ENCODE data around the gene PRADC1. TPM values are rescaled to one million over a fixed set of nuclear protein-coding genes. Genes with fewer than 3 reads are reported as not detected.

PRADC1 gene
- total RNA-seq, 1 experiment from 2014 or later: 18.6 TPM

- H3K4me3 ChIP-seq (ENCODE audit: low read depth in 2 of 2, low read length in 2 of 2): no peak overlapping the region
- TF ChIP-seq, protein P1, sequence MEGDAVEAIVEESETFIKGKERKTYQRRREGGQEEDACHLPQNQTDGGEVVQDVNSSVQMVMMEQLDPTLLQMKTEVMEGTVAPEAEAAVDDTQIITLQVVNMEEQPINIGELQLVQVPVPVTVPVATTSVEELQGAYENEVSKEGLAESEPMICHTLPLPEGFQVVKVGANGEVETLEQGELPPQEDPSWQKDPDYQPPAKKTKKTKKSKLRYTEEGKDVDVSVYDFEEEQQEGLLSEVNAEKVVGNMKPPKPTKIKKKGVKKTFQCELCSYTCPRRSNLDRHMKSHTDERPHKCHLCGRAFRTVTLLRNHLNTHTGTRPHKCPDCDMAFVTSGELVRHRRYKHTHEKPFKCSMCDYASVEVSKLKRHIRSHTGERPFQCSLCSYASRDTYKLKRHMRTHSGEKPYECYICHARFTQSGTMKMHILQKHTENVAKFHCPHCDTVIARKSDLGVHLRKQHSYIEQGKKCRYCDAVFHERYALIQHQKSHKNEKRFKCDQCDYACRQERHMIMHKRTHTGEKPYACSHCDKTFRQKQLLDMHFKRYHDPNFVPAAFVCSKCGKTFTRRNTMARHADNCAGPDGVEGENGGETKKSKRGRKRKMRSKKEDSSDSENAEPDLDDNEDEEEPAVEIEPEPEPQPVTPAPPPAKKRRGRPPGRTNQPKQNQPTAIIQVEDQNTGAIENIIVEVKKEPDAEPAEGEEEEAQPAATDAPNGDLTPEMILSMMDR (IDR thresholded peaks at IDR 0.05): no peak
- BruUV-seq (replicated peaks): no TSS peak
- no peaks in the 10 kb centered on the region for H3K9me3 ChIP-seq (ENCODE audit: control insufficient read depth, insufficient read depth, low read depth, low read length)
- no peak for ATAC-seq
- ChIA-PET POLR2A (interaction anchor here (0.6 to 0.8 kb wide), 2 partner anchors 12 to 19 kb away, joined by 4 to 6 read pairs; no protein-coding TSS in a partner anchor), CTCF (no interaction called here)
- H3K4me1 ChIP-seq (ENCODE audit: control insufficient read depth, insufficient read depth, low read length): no peaks in the 10 kb centered on the region
- peaks cover 31% of the 10 kb centered on the region for H3K36me3 ChIP-seq (ENCODE audit: control insufficient read depth, insufficient read depth, low read length)
- H3K27ac ChIP-seq (ENCODE audit: low read length): no peak overlapping the region
- in situ Hi-C loops (cut with HindIII; ENCODE audit: low pct_unique_long_range_greater_than_20kb, low sequenced_read_pairs) (no loop called here), intact Hi-C loops (cut with micrococcal nuclease; ENCODE audit: unreplicated experiment) (no loop called here)
- DNase-seq (ENCODE audit: low read depth, low spot score): no peak
- H3K27me3 ChIP-seq (ENCODE audit: control insufficient read depth, insufficient read depth, low read length): no peaks in the 10 kb centered on the region
Observed at GRCh38 chr2:73250872-73251846, 18.1 kb upstream of the PRADC1 start.

DNA sequence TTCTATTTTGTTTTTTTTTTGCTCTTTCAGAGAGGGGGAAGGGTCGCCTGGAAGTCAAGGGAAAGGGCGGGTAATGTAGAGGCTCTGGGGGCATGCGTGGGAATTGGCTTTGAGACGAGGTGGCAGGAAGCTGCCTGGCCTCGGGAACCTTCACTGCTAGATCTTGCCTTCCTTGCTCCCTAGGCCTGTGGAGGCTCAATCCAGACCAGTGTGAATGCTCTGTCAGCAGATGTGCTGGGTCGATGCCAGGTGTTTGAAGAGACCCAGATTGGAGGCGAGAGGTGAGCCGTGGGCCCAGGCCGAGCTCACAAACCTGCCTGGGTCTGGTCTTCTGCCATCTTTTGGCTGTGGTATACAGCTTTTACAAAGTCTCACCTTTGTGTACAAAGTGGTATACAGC lies 16.6 kb upstream of the PRADC1 start:
- DNase-seq (ENCODE audit: low read depth, low spot score) (no peak), ATAC-seq (no peak)
- in situ Hi-C loops (cut with HindIII; ENCODE audit: low pct_unique_long_range_greater_than_20kb, low sequenced_read_pairs) (no loop called here), intact Hi-C loops (cut with micrococcal nuclease; ENCODE audit: unreplicated experiment) (no loop called here)
- no peaks in the 10 kb centered on the region for H3K4me1 ChIP-seq (ENCODE audit: control insufficient read depth, insufficient read depth, low read length)
- peaks cover 44% of the 10 kb centered on the region for H3K36me3 ChIP-seq (ENCODE audit: control insufficient read depth, insufficient read depth, low read length)
- POLR2A ChIA-PET: no interaction called here
- CTCF ChIA-PET: no interaction called here
- no TSS peak for BruUV-seq (replicated peaks)
- no peaks in the 10 kb centered on the region for H3K9me3 ChIP-seq (ENCODE audit: control insufficient read depth, insufficient read depth, low read depth, low read length)
- H3K4me3 ChIP-seq (ENCODE audit: low read depth in 2 of 2, low read length in 2 of 2): no peak overlapping the region
- TF ChIP-seq TCF7L2 (IDR thresholded peaks at IDR 0.05; ENCODE audit: low read depth, low read length) (no peak), SIN3A (IDR thresholded peaks at IDR 0.05; ENCODE audit: borderline replicate concordance, insufficient read depth, low read depth, low read length) (no peak), POLR2AphosphoS5 (IDR thresholded peaks at IDR 0.05; ENCODE audit: low read depth, low read length) (no peak)
- TF ChIP-seq, protein P2, sequence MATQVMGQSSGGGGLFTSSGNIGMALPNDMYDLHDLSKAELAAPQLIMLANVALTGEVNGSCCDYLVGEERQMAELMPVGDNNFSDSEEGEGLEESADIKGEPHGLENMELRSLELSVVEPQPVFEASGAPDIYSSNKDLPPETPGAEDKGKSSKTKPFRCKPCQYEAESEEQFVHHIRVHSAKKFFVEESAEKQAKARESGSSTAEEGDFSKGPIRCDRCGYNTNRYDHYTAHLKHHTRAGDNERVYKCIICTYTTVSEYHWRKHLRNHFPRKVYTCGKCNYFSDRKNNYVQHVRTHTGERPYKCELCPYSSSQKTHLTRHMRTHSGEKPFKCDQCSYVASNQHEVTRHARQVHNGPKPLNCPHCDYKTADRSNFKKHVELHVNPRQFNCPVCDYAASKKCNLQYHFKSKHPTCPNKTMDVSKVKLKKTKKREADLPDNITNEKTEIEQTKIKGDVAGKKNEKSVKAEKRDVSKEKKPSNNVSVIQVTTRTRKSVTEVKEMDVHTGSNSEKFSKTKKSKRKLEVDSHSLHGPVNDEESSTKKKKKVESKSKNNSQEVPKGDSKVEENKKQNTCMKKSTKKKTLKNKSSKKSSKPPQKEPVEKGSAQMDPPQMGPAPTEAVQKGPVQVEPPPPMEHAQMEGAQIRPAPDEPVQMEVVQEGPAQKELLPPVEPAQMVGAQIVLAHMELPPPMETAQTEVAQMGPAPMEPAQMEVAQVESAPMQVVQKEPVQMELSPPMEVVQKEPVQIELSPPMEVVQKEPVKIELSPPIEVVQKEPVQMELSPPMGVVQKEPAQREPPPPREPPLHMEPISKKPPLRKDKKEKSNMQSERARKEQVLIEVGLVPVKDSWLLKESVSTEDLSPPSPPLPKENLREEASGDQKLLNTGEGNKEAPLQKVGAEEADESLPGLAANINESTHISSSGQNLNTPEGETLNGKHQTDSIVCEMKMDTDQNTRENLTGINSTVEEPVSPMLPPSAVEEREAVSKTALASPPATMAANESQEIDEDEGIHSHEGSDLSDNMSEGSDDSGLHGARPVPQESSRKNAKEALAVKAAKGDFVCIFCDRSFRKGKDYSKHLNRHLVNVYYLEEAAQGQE (IDR thresholded peaks at IDR 0.05; ENCODE audit: insufficient read depth in 1 of 2, low read depth in 2 of 2, low read length in 1 of 2): no peak
- TF ChIP-seq, protein P1 (IDR thresholded peaks at IDR 0.05): no peak
- no peak overlapping the region for H3K27ac ChIP-seq (ENCODE audit: low read length)
- H3K27me3 ChIP-seq (ENCODE audit: control insufficient read depth, insufficient read depth, low read length): no peaks in the 10 kb centered on the region
